DND-41 (cell line): ENCODE measurements around the gene NSD1.

Source experiments
- ATAC-seq: fragments of 200-7000 bp; cut with Tn5 transposase; 3 replicates; pipeline ENCODE4 v1.9.1; 2021; ENCODE audit warnings: low read depth; ENCODE audit not compliant: insufficient read depth
- DNase-seq: peaks from one replicate; pipeline ENCODE4 v3.0.0-alpha.2; 2020
- H2AFZ ChIP-seq: 2 replicates; pipeline ENCODE4 v1.6.0; 2012; ENCODE audit warnings: low read depth, low read length
- H3K27ac ChIP-seq: 2 replicates; pipeline ENCODE4 v1.5.1; 2012; ENCODE audit warnings: low read length, inconsistent platforms
- H3K27me3 ChIP-seq: fragments of 200-600 bp; sonication (generic); 2 replicates; pipeline ENCODE4 v1.6.0; 2012; ENCODE audit warnings: low read length, mild to moderate bottlenecking, inconsistent platforms; ENCODE audit not compliant: insufficient read depth, poor library complexity
- H3K36me3 ChIP-seq: 2 replicates; pipeline ENCODE4 v1.5.1; 2012; ENCODE audit warnings: low read length, inconsistent platforms; ENCODE audit not compliant: insufficient read depth
- H3K4me1 ChIP-seq: 2 replicates; pipeline ENCODE4 v1.5.1; 2012; ENCODE audit warnings: mild to moderate bottlenecking, low read length; ENCODE audit not compliant: insufficient read depth
- H3K4me2 ChIP-seq: 2 replicates; pipeline ENCODE4 v1.6.0; 2012; ENCODE audit warnings: mild to moderate bottlenecking, moderate library complexity, low read length, inconsistent platforms; ENCODE audit not compliant: insufficient read depth
- H3K4me3 ChIP-seq, 2 experiments: fragments of 200-600 bp in 1 of 2; shearing (Covaris generic) in 1 of 2; 2 replicates each; pipeline ENCODE4 v1.5.1; 2012 to 2016; ENCODE audit warnings: inconsistent platforms in 2 of 2, low read length in 2 of 2, mild to moderate bottlenecking in 2 of 2, low read depth in 1 of 2, moderate library complexity in 1 of 2
- H3K79me2 ChIP-seq: 2 replicates; pipeline ENCODE4 v1.6.0; 2012; ENCODE audit warnings: low read length, inconsistent platforms; ENCODE audit not compliant: insufficient read depth
- H3K9ac ChIP-seq: 2 replicates; pipeline ENCODE4 v1.6.0; 2012; ENCODE audit warnings: low read depth, mild to moderate bottlenecking, inconsistent platforms, low read length, moderate library complexity
- H3K9me3 ChIP-seq: 2 replicates; pipeline ENCODE4 v1.5.1; 2012; ENCODE audit warnings: low read length, moderate library complexity, mild to moderate bottlenecking, inconsistent platforms; ENCODE audit not compliant: insufficient read depth, severe bottlenecking
- H4K20me1 ChIP-seq: 2 replicates; pipeline ENCODE4 v1.6.0; 2012; ENCODE audit warnings: low read length; ENCODE audit not compliant: insufficient read depth
- CTCF ChIP-seq: IDR thresholded peaks from 2 replicates; pipeline ENCODE4 v1.5.1; 2012; ENCODE audit warnings: borderline replicate concordance, low read length, moderate library complexity, mild to moderate bottlenecking; ENCODE audit not compliant: poor library complexity, severe bottlenecking; ENCODE audit errors: extremely low read depth
- EZH2 ChIP-seq: IDR thresholded peaks from 3 replicates; pipeline ENCODE4 v1.6.1; 2012; ENCODE audit warnings: borderline replicate concordance, low read depth, mild to moderate bottlenecking, moderate library complexity, low read length, inconsistent platforms; ENCODE audit not compliant: severe bottlenecking

Gene NSD1

DNA sequence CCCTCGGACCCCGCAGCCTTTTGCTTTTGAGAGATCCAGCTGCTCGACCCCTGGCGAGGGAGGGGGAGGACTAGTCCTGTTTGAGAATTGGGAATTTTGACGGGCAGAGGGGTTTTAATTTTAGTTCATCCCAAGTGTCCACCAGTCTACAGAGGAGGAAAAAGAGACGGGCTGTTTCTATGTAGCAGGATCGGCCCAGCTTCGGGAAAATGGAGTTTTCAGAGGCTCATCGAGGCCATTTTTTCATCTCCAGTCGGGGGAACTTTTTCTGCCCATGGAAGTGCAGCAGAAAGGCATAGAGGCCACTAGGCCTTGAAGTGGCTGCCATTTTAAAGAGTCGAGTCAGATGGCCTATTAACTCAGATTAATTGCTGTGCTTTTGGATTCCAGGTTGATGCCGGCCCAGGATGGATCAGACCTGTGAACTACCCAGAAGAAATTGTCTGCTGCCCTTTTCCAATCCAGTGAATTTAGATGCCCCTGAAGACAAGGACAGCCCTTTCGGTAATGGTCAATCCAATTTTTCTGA lies 1.2 kb downstream of the NSD1 start:
- Histone ChIP-seq H3K79me2 (peaks cover 54% of the 10 kb centered on the region), H3K4me2 (peak overlapping the region; percentile 67), H3K36me3 (peaks cover 35% of the 10 kb centered on the region), H3K4me3 (peak overlapping the region; percentile 56 to 71), H3K9ac (peak overlapping the region; percentile 84), H3K27me3 (no peaks in the 10 kb centered on the region), H4K20me1 (0 out of 2 replicates have a peak, but pooled peaks cover 4% of the 10 kb centered on the region), H3K9me3 (no peaks in the 10 kb centered on the region), H3K27ac (peak overlapping the region; percentile 71), H2AFZ (peak overlapping the region; percentile 90), H3K4me1 (peaks cover 41% of the 10 kb centered on the region)
- ATAC-seq: peak; percentile 23; the same call in 1 of the 3 replicates
- peak; percentile 34 for DNase-seq
- no peak for TF ChIP-seq CTCF
- TF ChIP-seq EZH2: no peak

GRCh38 chr5:177140312-177140711 lies 6.7 kb downstream of the NSD1 start:
- Histone ChIP-seq H4K20me1 (peaks cover 18% of the 10 kb centered on the region; the same call in 1 of the 2 replicates), H3K9me3 (no peaks in the 10 kb centered on the region), H2AFZ (no peak overlapping the region), H3K79me2 (peaks cover 96% of the 10 kb centered on the region), H3K9ac (no peak overlapping the region), H3K4me3 (no peak overlapping the region), H3K36me3 (peaks cover 72% of the 10 kb centered on the region), H3K4me2 (no peak overlapping the region), H3K4me1 (peaks cover 34% of the 10 kb centered on the region), H3K27me3 (no peaks in the 10 kb centered on the region), H3K27ac (no peak overlapping the region)
- DNase-seq: no peak
- no peak for TF ChIP-seq CTCF
- no peak for TF ChIP-seq EZH2
- no peak for ATAC-seq

DNA sequence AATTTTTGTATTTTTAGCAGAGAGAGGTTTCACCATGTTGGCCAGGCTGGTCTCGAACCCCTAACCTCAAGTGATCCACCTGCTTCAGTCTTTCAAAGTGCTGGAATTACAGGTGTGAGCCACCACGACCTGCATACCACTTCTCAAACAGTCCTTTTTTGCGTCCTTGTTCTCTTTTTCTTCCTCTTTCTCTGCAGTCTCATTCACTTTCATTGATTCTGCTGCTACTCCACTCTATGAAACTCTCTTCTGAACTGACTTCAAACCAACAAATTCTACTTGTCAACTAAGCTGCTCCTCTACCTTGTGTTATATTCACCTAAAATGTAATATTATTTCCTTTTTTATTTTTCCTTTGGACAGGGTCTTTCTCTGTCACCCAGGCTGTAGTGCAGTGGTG lies 7.9 kb downstream of the NSD1 start:
- TF ChIP-seq EZH2 (no peak), CTCF (no peak)
- Histone ChIP-seq H3K27ac (no peak overlapping the region), H3K36me3 (peaks cover 71% of the 10 kb centered on the region), H3K4me2 (no peak overlapping the region), H3K4me1 (peaks cover 22% of the 10 kb centered on the region), H4K20me1 (peaks cover 18% of the 10 kb centered on the region; the same call in 1 of the 2 replicates), H3K79me2 (peaks cover 95% of the 10 kb centered on the region), H2AFZ (no peak overlapping the region), H3K9ac (no peak overlapping the region), H3K4me3 (no peak overlapping the region), H3K27me3 (no peaks in the 10 kb centered on the region), H3K9me3 (no peaks in the 10 kb centered on the region)
- ATAC-seq (no peak), DNase-seq (no peak)
